ENCODE data around the gene PEX1. TPM values are rescaled to one million over a fixed set of nuclear protein-coding genes. Genes with fewer than 3 reads are reported as not detected.

PEX1 gene
- total RNA-seq, 6 donors from 2014 or later, result 8.4 to 31.3 (median 13.4) TPM

DNA sequence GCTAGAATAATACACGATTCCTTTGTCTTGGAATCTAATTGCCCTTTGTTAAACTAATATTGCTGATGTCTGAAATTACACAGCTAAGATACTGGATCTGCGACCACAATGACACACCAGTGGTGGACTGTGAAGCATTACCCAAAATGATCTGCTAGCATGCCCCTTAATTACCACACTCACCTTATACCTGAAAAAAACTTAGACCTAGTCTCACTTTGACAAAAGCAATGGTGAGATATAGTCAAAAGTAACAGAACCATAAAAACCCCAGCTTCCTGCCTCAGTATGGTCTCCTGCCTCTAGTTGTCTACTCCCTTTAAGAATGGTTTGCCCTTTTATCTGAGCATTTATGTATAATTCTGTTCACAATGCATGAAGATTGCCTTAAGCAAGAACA lies 29.8 kb downstream of the PEX1 start:
- Histone ChIP-seq H3K4me1 (no peaks in the 10 kb centered on the region), H3K4me3 (no peak overlapping the region), H3K27ac (no peak overlapping the region), H3K36me3 (peaks cover 0 to 87% (median 32%) of the 10 kb centered on the region in 4 donors), H3K9me3 (no peaks in the 10 kb centered on the region), H3K27me3 (no peaks in the 10 kb centered on the region)
- DNase-seq, result no peak
- TF ChIP-seq EP300 (IDR thresholded peaks at IDR 0.05) (no peak), POLR2A (IDR thresholded peaks at IDR 0.05) (no peak), POLR2AphosphoS5 (IDR thresholded peaks at IDR 0.05) (no peak)
- TF ChIP-seq, protein P1, sequence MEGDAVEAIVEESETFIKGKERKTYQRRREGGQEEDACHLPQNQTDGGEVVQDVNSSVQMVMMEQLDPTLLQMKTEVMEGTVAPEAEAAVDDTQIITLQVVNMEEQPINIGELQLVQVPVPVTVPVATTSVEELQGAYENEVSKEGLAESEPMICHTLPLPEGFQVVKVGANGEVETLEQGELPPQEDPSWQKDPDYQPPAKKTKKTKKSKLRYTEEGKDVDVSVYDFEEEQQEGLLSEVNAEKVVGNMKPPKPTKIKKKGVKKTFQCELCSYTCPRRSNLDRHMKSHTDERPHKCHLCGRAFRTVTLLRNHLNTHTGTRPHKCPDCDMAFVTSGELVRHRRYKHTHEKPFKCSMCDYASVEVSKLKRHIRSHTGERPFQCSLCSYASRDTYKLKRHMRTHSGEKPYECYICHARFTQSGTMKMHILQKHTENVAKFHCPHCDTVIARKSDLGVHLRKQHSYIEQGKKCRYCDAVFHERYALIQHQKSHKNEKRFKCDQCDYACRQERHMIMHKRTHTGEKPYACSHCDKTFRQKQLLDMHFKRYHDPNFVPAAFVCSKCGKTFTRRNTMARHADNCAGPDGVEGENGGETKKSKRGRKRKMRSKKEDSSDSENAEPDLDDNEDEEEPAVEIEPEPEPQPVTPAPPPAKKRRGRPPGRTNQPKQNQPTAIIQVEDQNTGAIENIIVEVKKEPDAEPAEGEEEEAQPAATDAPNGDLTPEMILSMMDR (IDR thresholded peaks at IDR 0.05), result no peak
- 95 to 96% methylated on average over 2 of the region's 2 CpGs for WGBS, 2 donors
- no peak for ATAC-seq (ENCODE audit: low FRiP score in 2 of 2)

DNA sequence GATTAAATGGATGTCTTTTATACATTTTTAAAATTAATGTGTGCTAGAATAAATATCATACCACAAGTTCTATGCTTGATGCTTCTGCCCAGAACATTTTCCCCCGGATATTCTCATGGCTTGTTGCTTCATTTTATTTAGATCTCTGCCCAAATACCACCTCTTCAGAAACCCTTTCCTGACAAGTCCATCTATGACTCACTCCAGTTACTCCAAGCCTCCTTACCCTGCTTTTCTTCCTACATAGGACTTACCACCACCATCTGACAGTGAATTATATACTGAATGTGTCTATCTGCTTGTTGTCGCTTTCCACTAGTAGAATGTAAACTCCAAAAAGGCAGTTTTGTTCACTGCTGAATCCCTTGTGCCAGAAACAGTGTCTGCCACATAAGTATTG lies 31.4 kb downstream of the PEX1 start:
- Histone ChIP-seq H3K4me1 (no peaks in the 10 kb centered on the region), H3K9me3 (no peaks in the 10 kb centered on the region), H3K36me3 (peaks cover 5 to 89% (median 38%) of the 10 kb centered on the region in 4 donors), H3K27me3 (no peaks in the 10 kb centered on the region), H3K27ac (no peak overlapping the region), H3K4me3 (no peak overlapping the region)
- DNase-seq, result no peak
- WGBS, 2 donors, result 90 to 93% methylated on average over 2 of the region's 2 CpGs
- ATAC-seq (ENCODE audit: low FRiP score in 2 of 2), result no peak
- TF ChIP-seq EP300 (IDR thresholded peaks at IDR 0.05), result no peak
- TF ChIP-seq, protein P1 (IDR thresholded peaks at IDR 0.05), result no peak

DNA sequence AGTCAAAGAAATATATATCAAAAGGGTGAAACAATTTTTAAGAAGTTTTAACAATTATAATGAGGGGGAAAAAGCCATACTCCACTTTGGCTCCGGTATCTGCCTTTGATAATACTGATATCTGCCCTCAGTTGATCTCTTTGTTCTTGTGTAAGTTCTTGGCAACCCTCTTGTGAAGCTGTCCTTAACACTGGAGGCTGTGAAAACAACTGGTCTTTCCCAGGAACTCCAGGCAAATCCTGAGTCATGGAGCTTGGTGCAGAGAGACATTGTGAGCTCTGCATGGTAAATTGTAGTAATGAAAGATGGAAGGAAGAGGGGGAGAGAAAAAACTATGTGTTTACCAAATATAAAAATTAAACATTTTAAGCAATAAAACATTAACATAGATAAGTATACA lies 38.7 kb downstream of the PEX1 start:
- no peak for TF ChIP-seq EP300 (IDR thresholded peaks at IDR 0.05)
- TF ChIP-seq, protein P1 (IDR thresholded peaks at IDR 0.05), result no peak
- TF ChIP-seq POLR2AphosphoS5 (IDR thresholded peaks at IDR 0.05), result no peak
- TF ChIP-seq POLR2A (IDR thresholded peaks at IDR 0.05), result no peak
- Histone ChIP-seq H3K4me3 (no peak overlapping the region), H3K9me3 (no peaks in the 10 kb centered on the region), H3K27ac (no peak overlapping the region), H3K27me3 (no peaks in the 10 kb centered on the region), H3K36me3 (peaks cover 16 to 93% (median 33%) of the 10 kb centered on the region in 4 donors), H3K4me1 (no peaks in the 10 kb centered on the region)
- no peak for DNase-seq
- no peak for ATAC-seq (ENCODE audit: low FRiP score in 2 of 2)
- 93 to 100% methylated on average over 1 of the region's 1 CpG for WGBS, 2 donors

DNA sequence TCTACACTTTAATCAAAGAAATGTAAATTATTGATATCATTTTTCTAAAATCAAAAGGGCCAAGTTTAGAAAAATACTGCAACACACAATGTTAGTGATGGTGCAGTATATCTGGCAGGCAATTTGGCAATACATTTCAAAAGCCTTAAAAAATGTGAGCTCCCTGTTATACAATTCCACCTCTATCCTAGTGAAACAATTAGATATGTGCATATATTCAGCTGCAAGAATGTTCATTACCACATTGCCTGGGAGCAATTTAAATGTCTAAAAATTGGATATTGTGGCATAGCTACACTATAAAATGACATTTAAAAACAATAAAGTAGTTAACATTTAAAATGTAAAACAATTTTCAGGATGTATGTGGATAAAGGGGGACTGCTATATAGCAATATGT lies 40.5 kb downstream of the PEX1 start:
- no peak for ATAC-seq (ENCODE audit: low FRiP score in 2 of 2)
- H3K36me3 ChIP-seq, result peaks cover 16 to 76% (median 26%) of the 10 kb centered on the region in 4 donors

DNA sequence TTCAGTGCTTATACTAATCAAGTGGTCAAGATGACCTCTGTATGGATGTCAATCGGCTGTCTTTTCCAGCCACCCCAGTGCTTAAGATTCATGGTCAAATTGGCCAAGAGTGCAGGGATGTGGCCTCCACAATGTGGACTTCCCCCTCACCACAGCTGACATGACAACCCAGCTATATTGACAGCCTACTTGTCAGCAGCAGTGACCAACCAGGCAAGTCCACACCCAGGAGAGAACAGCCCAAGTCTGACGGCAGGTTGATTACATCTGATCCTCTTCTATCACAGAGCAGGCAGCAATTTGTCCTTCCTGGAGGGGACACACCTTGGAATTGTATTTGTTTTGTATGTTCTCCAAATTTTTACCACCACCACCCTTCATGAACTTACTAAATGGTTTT lies 42.3 kb downstream of the PEX1 start:
- no peak for DNase-seq
- peaks cover 9 to 58% (median 15%) of the 10 kb centered on the region in 4 donors for H3K36me3 ChIP-seq
- H3K4me1 ChIP-seq, result no peaks in the 10 kb centered on the region
- no peaks in the 10 kb centered on the region for H3K9me3 ChIP-seq
- 72 to 82% methylated on average over 2 of the region's 2 CpGs for WGBS, 2 donors
- no peak for ATAC-seq (ENCODE audit: low FRiP score in 2 of 2)
- no peaks in the 10 kb centered on the region for H3K27me3 ChIP-seq
- H3K27ac ChIP-seq, result no peak overlapping the region
- TF ChIP-seq POLR2AphosphoS5 (IDR thresholded peaks at IDR 0.05), result no peak
- no peak for TF ChIP-seq EP300 (IDR thresholded peaks at IDR 0.05)
- TF ChIP-seq, protein P1 (IDR thresholded peaks at IDR 0.05), result no peak
- TF ChIP-seq POLR2A (IDR thresholded peaks at IDR 0.05), result no peak
- no peak overlapping the region for H3K4me3 ChIP-seq

More for the DNA sequence above, 40.5 kb downstream of the PEX1 start:
- no peak for DNase-seq
- Histone ChIP-seq H3K4me1 (no peaks in the 10 kb centered on the region), H3K4me3 (no peak overlapping the region), H3K27ac (no peak overlapping the region), H3K9me3 (no peaks in the 10 kb centered on the region), H3K27me3 (no peaks in the 10 kb centered on the region)
- no peak for TF ChIP-seq EP300 (IDR thresholded peaks at IDR 0.05)
